Spleen (tissue), 11 donors: Measurements from ENCODE around the gene MSANTD1. TPM values are rescaled to one million over a fixed set of nuclear protein-coding genes. Genes with fewer than 3 reads are reported as not detected.

Experiments used
- DNase-seq: peaks from one replicate; pipeline ENCODE4 v3.0.0-alpha.2; 2020
- H3K27ac ChIP-seq, 8 donors: fragments of 200-600 bp; sonication (generic) in 7 of 8; 1 replicate in 4 of 8; 2 replicates in 4 of 8; pipeline versions ENCODE4 v1.5.0 to v1.8.0; 2016 to 2021; ENCODE audit warnings: inconsistent platforms in 4 of 8, mild to moderate bottlenecking in 4 of 8, moderate library complexity in 1 of 8
- H3K27me3 ChIP-seq, 7 donors: fragments of 200-600 bp; sonication (generic) in 6 of 7; replicated peaks in 1 of 7; 1 replicate in 4 of 7; 2 replicates in 3 of 7; pipeline versions ENCODE4 v1.5.0 to v1.8.0; 2016 to 2021; ENCODE audit warnings: inconsistent platforms in 3 of 7, mild to moderate bottlenecking in 1 of 7
- H3K36me3 ChIP-seq, 6 donors: fragments of 200-600 bp; sonication (generic) in 5 of 6; 1 replicate in 4 of 6; 2 replicates in 2 of 6; pipeline versions ENCODE4 v1.5.0 to v1.8.0; 2016 to 2021; ENCODE audit warnings: inconsistent platforms in 2 of 6
- H3K4me1 ChIP-seq, 6 donors: fragments of 200-600 bp; sonication (generic) in 5 of 6; 1 replicate in 3 of 6; 2 replicates in 3 of 6; pipeline versions ENCODE4 v1.5.0 to v1.8.0; 2016 to 2021; ENCODE audit warnings: inconsistent platforms in 3 of 6
- H3K4me3 ChIP-seq, 8 donors: fragments of 200-600 bp; sonication (generic) in 7 of 8; 1 replicate in 4 of 8; 2 replicates in 4 of 8; pipeline versions ENCODE4 v1.5.0 to v1.8.0; 2016 to 2021; ENCODE audit warnings: inconsistent platforms in 4 of 8, mild to moderate bottlenecking in 4 of 8, moderate library complexity in 2 of 8
- H3K9me3 ChIP-seq, 8 donors: fragments of 200-600 bp; sonication (generic) in 7 of 8; 1 replicate in 4 of 8; 2 replicates in 4 of 8; pipeline versions ENCODE4 v1.5.0 to v1.8.0; 2016 to 2021; ENCODE audit warnings: inconsistent platforms in 4 of 8
- POLR2A ChIP-seq, 3 donors: fragments of 450-650 bp; IDR thresholded peaks; one replicate each; pipeline ENCODE4 v1.5.1; 2017; ENCODE audit warnings: antibody characterized with exemption in 3 of 3, mild to moderate bottlenecking in 1 of 3
- POLR2AphosphoS5 ChIP-seq, 3 donors: sonication (generic); formaldehyde crosslinking; IDR thresholded peaks; one replicate each; pipeline ENCODE4 v1.5.1; 2017; ENCODE audit warnings: antibody characterized with exemption in 3 of 3
- WGBS, 5 donors: extraction: QIAGEN DNeasy Blood & Tissue Kit in 3 of 5; methylation state at CpG; one replicate each; pipeline versions ENCODE4 v1.1.5 to v1.1.7; 2013 to 2018; 5-methylcytosine and 5-hydroxymethylcytosine counted together
- intact Hi-C: fragments of 100-400 bp; cut with DNase I; formaldehyde crosslinking; loops from one replicate; pipeline ENCODE4 v1.15.0; 2023; ENCODE audit warnings: low total_unique reads
- polyA plus RNA-seq, 3 donors: library from polyadenylated mRNA; stranded (reverse); fragments of 200-250 nt; gene quantifications; one replicate each; pipeline ENCODE4 v1.2.1, GENCODE V29; 2013
- total RNA-seq, 7 donors: library from RNA; depleted of rRNA in 3 of 7; stranded (reverse); fragments of >200 nt in 3 of 7; fragmentation: NEBNext Ultra II Directional in 4 of 7; extraction: Animal tissue kit (Norgen Biotek cat#: 25700) in 4 of 7; gene quantifications; one replicate each; pipeline versions ENCODE4 v1.1.0 to v1.2.1, GENCODE V29; 2016 to 2021
- TF ChIP-seq, protein P1 (sequence below), 11 experiments: fragments of 200-600 bp in 7 of 11; fragments of 450-650 bp in 4 of 11; sonication (generic) in 4 of 11; IDR thresholded peaks in 8 of 11; conservative IDR thresholded peaks in 3 of 11; 1 replicate in 7 of 11; 2 replicates in 4 of 11; pipeline versions ENCODE4 v1.4.0 to v1.8.0; 2016 to 2021; ENCODE audit warnings: antibody characterized with exemption in 11 of 11, inconsistent platforms in 4 of 11, mild to moderate bottlenecking in 1 of 11
- donor health status: healthy with polysubstance abuse.
- donor health status: DM: no; HTN: no; CAD: no; lungs with moderate emphysema.
- donor health status: DM: no; HTN: no; CAD: no.
- donor health status: Bipolar disorder and iron deficiency.
- donor health status: healthy.
- donor health status: DM: no; HTN: no; CAD: no.
- donor health status: DM: yes; HTN: yes; CAD: no.

MSANTD1 gene
- total and polyA plus RNA-seq, 10 donors: 0.41 to 2.8 (median 1.8) TPM

- Histone ChIP-seq H3K27me3 (no peaks in the 10 kb centered on the region), H3K4me3 (no peak overlapping the region), H3K27ac (no peak overlapping the region), H3K9me3 (no peaks in the 10 kb centered on the region), H3K36me3 (peaks cover 0 to 28% (median under 1%) of the 10 kb centered on the region in 6 donors), H3K4me1 (peaks cover 0 to 7% (median 0%) of the 10 kb centered on the region in 6 donors)
- no peak for DNase-seq
- TF ChIP-seq POLR2AphosphoS5 (IDR thresholded peaks at IDR 0.05) (no peak), POLR2A (IDR thresholded peaks at IDR 0.05) (no peak)
- TF ChIP-seq, protein P1, sequence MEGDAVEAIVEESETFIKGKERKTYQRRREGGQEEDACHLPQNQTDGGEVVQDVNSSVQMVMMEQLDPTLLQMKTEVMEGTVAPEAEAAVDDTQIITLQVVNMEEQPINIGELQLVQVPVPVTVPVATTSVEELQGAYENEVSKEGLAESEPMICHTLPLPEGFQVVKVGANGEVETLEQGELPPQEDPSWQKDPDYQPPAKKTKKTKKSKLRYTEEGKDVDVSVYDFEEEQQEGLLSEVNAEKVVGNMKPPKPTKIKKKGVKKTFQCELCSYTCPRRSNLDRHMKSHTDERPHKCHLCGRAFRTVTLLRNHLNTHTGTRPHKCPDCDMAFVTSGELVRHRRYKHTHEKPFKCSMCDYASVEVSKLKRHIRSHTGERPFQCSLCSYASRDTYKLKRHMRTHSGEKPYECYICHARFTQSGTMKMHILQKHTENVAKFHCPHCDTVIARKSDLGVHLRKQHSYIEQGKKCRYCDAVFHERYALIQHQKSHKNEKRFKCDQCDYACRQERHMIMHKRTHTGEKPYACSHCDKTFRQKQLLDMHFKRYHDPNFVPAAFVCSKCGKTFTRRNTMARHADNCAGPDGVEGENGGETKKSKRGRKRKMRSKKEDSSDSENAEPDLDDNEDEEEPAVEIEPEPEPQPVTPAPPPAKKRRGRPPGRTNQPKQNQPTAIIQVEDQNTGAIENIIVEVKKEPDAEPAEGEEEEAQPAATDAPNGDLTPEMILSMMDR (IDR thresholded peaks at IDR 0.05 in 8 of 11, conservative IDR thresholded peaks at IDR 0.05 in 3 of 11): no peak
- intact Hi-C loops: no loop called here
- WGBS, 5 donors: 88 to 95% (median 91%) methylated on average over 7 to 21 of the region's 21 CpGs
Measured at GRCh38 chr4:3247399-3248177, 1.4 kb upstream of the MSANTD1 start.

DNA sequence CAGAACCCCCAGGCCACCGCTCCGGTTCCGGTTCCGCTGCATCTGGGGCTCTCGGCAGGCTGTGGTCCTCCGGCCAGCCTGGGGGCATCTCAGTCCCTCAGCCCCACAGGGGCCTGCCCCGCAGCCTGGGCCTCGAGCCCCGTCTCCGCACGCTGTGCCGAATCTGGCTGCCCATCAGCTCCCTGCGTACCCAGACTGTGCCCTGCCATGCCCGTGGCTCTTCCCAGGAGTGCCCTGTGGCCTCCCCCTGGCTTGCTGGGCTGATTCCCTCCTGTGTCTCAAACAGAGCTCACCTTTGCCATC lies 830 bp upstream of the MSANTD1 start:
- intact Hi-C loops: no loop called here

DNA sequence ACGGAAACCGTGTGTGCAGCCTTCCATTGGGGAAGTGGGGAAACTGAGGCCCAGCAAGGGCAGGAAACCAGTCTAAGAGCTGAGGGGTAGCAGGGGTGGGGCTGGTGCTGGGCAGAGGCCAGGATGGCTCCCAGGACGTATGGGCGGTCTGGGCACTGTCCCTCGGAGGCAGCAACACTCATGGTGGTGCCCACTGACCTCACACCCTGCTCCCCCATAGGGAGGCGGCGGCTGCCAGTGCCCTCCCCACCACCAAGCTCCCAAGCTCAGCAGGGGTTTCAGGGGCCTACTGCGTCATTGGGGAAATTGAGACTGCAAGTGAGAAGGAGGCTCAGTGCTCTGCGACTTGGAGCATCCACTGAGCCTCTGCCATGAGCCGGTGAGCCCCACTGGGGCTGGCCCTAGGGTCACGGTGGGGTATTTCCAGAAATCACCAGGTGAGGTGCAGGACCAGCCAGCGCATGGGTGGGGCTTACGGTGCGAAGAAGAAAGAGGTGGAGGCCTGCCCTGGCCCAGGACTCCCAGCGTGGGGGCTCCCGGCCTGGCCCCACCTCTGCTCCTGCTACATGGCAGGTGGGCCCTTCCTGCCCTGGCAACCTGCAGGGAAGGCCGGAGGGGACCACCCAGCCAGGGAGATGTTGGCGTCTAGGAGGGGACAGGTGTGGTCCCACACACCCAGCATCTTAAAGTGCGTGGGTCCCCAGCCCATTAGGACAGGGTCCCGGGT lies 915 bp downstream of the MSANTD1 start:
- 84 to 98% (median 90%) methylated on average over 14 to 20 of the region's 20 CpGs for WGBS, 5 donors
- intact Hi-C loops: no loop called here
- Histone ChIP-seq H3K4me1 (peaks cover 0 to 6% (median 0%) of the 10 kb centered on the region in 6 donors), H3K27ac (no peak overlapping the region), H3K9me3 (no peaks in the 10 kb centered on the region), H3K4me3 (no peak overlapping the region), H3K27me3 (no peaks in the 10 kb centered on the region), H3K36me3 (peaks cover 0 to 23% (median 0%) of the 10 kb centered on the region in 6 donors)
- peak; percentile 57 for DNase-seq
- TF ChIP-seq POLR2AphosphoS5 (IDR thresholded peaks at IDR 0.05) (no peak), POLR2A (IDR thresholded peaks at IDR 0.05) (no peak)
- TF ChIP-seq, protein P1 (IDR thresholded peaks at IDR 0.05 in 8 of 11, conservative IDR thresholded peaks at IDR 0.05 in 3 of 11): no peak

More for the DNA sequence above, 830 bp upstream of the MSANTD1 start:
- DNase-seq: no peak
- Histone ChIP-seq H3K4me1 (peaks cover 0 to 6% (median 0%) of the 10 kb centered on the region in 6 donors), H3K27me3 (no peaks in the 10 kb centered on the region), H3K36me3 (peaks cover 0 to 25% (median 0%) of the 10 kb centered on the region in 6 donors), H3K9me3 (no peaks in the 10 kb centered on the region), H3K4me3 (no peak overlapping the region), H3K27ac (no peak overlapping the region)
- TF ChIP-seq POLR2AphosphoS5 (IDR thresholded peaks at IDR 0.05): no peak
- no peak for TF ChIP-seq POLR2A (IDR thresholded peaks at IDR 0.05)
- TF ChIP-seq, protein P1 (IDR thresholded peaks at IDR 0.05 in 8 of 11, conservative IDR thresholded peaks at IDR 0.05 in 3 of 11): no peak
- 94 to 100% (median 98%) methylated on average over 8 to 14 of the region's 14 CpGs for WGBS, 5 donors

DNA sequence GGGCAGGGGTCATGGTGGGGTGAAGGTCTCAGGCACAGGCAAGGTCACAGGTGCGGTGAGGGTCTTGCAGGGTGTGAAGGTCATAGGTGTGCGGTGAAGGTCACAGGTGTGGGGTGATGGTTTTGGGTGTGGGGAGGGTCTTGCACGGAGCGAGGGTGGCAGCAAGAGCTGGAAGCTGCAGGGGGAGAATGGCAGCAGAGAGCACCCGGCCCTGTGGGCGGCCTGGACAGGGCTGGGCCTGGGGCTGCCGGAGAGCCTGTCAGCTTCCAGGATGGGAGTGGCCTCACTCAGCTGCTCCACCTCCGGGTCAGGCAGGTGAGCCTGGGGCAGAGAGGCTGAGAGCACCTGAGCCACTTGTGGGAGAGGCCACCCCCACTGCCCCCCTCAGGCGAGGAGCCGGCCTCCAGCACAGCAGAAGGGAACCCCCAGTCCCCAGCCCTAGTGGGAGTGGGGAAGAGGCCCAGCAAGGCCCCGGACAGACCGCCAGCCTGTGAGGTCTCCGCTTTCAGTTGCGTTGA lies 1.5 kb downstream of the MSANTD1 start:
- DNase-seq: peak; percentile 64
- no peak for TF ChIP-seq POLR2A (IDR thresholded peaks at IDR 0.05)
- TF ChIP-seq, protein P1 (IDR thresholded peaks at IDR 0.05 in 8 of 11, conservative IDR thresholded peaks at IDR 0.05 in 3 of 11): no peak
- no peak for TF ChIP-seq POLR2AphosphoS5 (IDR thresholded peaks at IDR 0.05)
- WGBS, 5 donors: 86 to 92% (median 87%) methylated on average over 12 to 14 of the region's 14 CpGs
- Histone ChIP-seq H3K4me3 (no peak overlapping the region), H3K27me3 (no peaks in the 10 kb centered on the region), H3K4me1 (peaks cover 0 to 6% (median 0%) of the 10 kb centered on the region in 6 donors), H3K9me3 (no peaks in the 10 kb centered on the region), H3K27ac (no peak overlapping the region), H3K36me3 (peaks cover 0 to 20% (median under 1%) of the 10 kb centered on the region in 6 donors)
- intact Hi-C loops: no loop called here
